BLaER1 (cell line): ENCODE data around the gene CTSK.
"Not testable (repeated sequence)": the region's sequence is repeated elsewhere in the genome, so short reads cannot be mapped to it uniquely, and the experiment has no call there.

Experiments used
- H3K27ac ChIP-seq: shearing (Covaris generic); formaldehyde crosslinking; 2 replicates; pipeline ENCODE4 v1.8.1; 2022
- H3K27me3 ChIP-seq: shearing (Covaris generic); formaldehyde crosslinking; 2 replicates; pipeline ENCODE4 v1.8.1; 2022
- H3K36me3 ChIP-seq: shearing (Covaris generic); formaldehyde crosslinking; 2 replicates; pipeline ENCODE4 v1.8.1; 2022
- H3K4me1 ChIP-seq: shearing (Covaris generic); formaldehyde crosslinking; 2 replicates; pipeline ENCODE4 v1.8.1; 2022
- H3K4me2 ChIP-seq: shearing (Covaris generic); formaldehyde crosslinking; 2 replicates; pipeline ENCODE4 v1.8.1; 2022
- H3K4me3 ChIP-seq: shearing (Covaris generic); formaldehyde crosslinking; 2 replicates; pipeline ENCODE4 v1.8.1; 2022
- H3K9ac ChIP-seq: shearing (Covaris generic); formaldehyde crosslinking; 2 replicates; pipeline ENCODE4 v1.8.1; 2022
- H3K9me3 ChIP-seq: shearing (Covaris generic); formaldehyde crosslinking; 2 replicates; pipeline ENCODE4 v1.8.1; 2022
- H4K20me1 ChIP-seq: shearing (Covaris generic); formaldehyde crosslinking; 2 replicates; pipeline ENCODE4 v1.8.1; 2022
- Cebpa-rat ChIP-seq: shearing (Covaris generic); IDR thresholded peaks from 2 replicates; pipeline ENCODE4 v1.8.1; 2022

Gene CTSK

GRCh38 chr1:150807249-150808023, 624 bp downstream of the CTSK start:
- Histone ChIP-seq H3K27ac (no peak overlapping the region), H3K4me3 (no peak overlapping the region), H3K9ac (no peak overlapping the region), H3K4me1 (0 out of 2 replicates have a peak, but pooled peaks cover 9% of the 10 kb centered on the region), H3K36me3 (peaks cover 21% of the 10 kb centered on the region), H4K20me1 (no peaks in the 10 kb centered on the region), H3K27me3 (no peaks in the 10 kb centered on the region), H3K4me2 (no peak overlapping the region), H3K9me3 (no peaks in the 10 kb centered on the region)
- TF ChIP-seq Cebpa-rat = no peak

DNA sequence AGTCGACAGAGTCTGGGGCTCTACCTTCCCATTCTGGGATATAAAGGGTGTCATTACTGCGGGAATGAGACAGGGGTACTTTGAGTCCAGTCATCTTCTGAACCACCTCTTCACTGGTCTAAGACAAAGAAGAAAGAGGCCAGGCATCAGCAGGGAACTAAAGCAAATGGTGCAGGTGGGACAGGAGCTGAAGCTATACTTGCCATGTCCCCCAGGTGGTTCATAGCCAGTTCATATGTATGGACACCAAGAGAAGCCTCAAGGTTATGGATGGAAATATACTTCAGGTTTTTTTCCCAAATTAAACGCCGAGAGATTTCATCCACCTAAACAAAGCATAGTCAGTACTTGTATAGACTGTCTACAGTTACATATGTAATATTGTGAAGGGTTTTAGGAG, 2.2 kb downstream of the CTSK start:
- H4K20me1 ChIP-seq = no peaks in the 10 kb centered on the region
- TF ChIP-seq Cebpa-rat = no peak
- no peak overlapping the region for H3K4me3 ChIP-seq
- 0 out of 2 replicates have a peak, but pooled peaks cover 9% of the 10 kb centered on the region for H3K4me1 ChIP-seq
- no peaks in the 10 kb centered on the region for H3K27me3 ChIP-seq
- H3K9me3 ChIP-seq = no peaks in the 10 kb centered on the region
- peaks cover 6% of the 10 kb centered on the region for H3K36me3 ChIP-seq
- no peak overlapping the region for H3K9ac ChIP-seq
- no peak overlapping the region for H3K27ac ChIP-seq
- no peak overlapping the region for H3K4me2 ChIP-seq

DNA sequence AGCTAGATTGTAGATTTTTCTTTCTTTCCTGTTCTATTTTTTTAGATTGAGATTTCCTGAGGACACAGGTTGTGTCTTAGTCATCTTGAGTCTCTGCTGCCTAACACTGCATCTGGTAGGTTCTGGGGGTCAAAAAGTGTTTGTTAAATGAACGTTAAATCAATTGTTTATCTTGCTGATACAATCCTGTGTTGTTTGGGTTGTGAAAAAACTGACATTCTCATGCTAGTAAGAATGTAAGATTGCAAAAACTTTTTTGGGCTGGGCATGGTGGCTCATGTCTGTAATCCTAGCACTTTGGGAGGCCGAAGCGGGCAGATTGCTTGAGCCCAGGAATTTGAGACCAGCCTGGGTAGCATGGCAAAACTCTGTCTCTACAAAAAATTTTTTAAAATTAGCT, 3.4 kb downstream of the CTSK start:
- no peak overlapping the region for H3K27ac ChIP-seq
- no peak overlapping the region for H3K4me2 ChIP-seq
- H3K9ac ChIP-seq = no peak overlapping the region
- no peak for TF ChIP-seq Cebpa-rat
- H3K9me3 ChIP-seq = no peaks in the 10 kb centered on the region
- no peaks in the 10 kb centered on the region for H4K20me1 ChIP-seq
- 0 out of 2 replicates have a peak, but pooled peaks cover 9% of the 10 kb centered on the region for H3K4me1 ChIP-seq
- no peak overlapping the region for H3K4me3 ChIP-seq
- H3K27me3 ChIP-seq = no peaks in the 10 kb centered on the region
- H3K36me3 ChIP-seq = peaks cover under 1% of the 10 kb centered on the region; the same call in 1 of the 2 replicates

- no peak overlapping the region for H3K9ac ChIP-seq
- H3K27ac ChIP-seq = no peak overlapping the region
- no peaks in the 10 kb centered on the region for H3K4me1 ChIP-seq
- no peaks in the 10 kb centered on the region for H3K27me3 ChIP-seq
- no peak for TF ChIP-seq Cebpa-rat
- no peak overlapping the region for H3K4me3 ChIP-seq
- no peaks in the 10 kb centered on the region for H3K9me3 ChIP-seq
- H4K20me1 ChIP-seq = no peaks in the 10 kb centered on the region
- peaks cover 32% of the 10 kb centered on the region for H3K36me3 ChIP-seq
- H3K4me2 ChIP-seq = no peak overlapping the region
Observed at GRCh38 chr1:150799089-150799488, 9.0 kb downstream of the CTSK start.

GRCh38 chr1:150798525-150798924, 9.5 kb downstream of the CTSK start:
- H3K4me2 ChIP-seq = no peak overlapping the region
- no peaks in the 10 kb centered on the region for H3K4me1 ChIP-seq
- no peak overlapping the region for H3K9ac ChIP-seq
- no peaks in the 10 kb centered on the region for H3K9me3 ChIP-seq
- H3K36me3 ChIP-seq = peaks cover 32% of the 10 kb centered on the region
- H3K27ac ChIP-seq = no peak overlapping the region
- no peaks in the 10 kb centered on the region for H4K20me1 ChIP-seq
- no peak for TF ChIP-seq Cebpa-rat
- no peak overlapping the region for H3K4me3 ChIP-seq
- H3K27me3 ChIP-seq = no peaks in the 10 kb centered on the region

DNA sequence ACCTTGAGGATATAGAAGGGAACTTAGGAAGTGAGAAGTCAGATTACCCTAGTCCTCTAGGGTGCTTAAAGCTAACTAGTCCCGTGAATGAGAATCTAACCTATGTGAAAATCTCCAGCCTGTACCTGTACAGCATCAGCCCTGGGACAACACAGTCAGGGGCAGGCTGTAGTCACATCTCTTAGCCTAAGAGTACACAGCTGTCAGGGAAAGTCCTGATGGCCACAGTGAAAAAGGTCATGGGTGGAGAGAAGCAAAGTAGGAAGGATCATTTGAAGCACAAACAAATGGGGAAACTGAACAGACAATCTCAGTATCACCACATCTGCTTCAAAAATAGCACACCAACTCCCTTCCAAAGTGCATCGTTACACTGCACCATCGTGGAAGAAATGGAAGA, 11.7 kb downstream of the CTSK start:
- Histone ChIP-seq H3K4me1 (no peaks in the 10 kb centered on the region), H4K20me1 (no peaks in the 10 kb centered on the region)
- TF ChIP-seq Cebpa-rat = no peak

DNA sequence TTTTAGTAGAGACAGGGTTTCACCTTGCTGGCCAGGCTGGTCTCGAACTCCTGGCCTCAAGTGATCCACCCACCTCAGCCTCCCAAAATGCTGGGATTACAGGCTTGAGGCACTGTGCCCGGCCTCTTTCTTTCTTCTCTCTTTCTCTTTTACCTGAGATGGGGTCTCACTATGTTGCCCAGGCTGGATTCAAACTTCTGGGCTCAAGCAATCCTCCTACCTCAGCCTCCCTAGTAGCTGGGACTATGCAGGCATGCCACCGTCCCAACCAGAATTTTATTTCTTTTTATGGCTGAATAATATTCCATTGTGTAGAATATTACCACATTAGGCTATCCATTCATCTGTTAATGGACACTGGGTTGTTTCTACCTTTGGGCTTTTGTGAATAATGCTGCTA, 14.3 kb downstream of the CTSK start:
- H3K4me3 ChIP-seq, H3K9me3 ChIP-seq, H3K27me3 ChIP-seq, H3K4me2 ChIP-seq, H3K4me1 ChIP-seq, H3K9ac ChIP-seq, H4K20me1 ChIP-seq, H3K27ac ChIP-seq: not testable (repeated sequence)
- H3K36me3 ChIP-seq = peaks cover 23% of the 10 kb centered on the region

More for the DNA sequence above, 11.7 kb downstream of the CTSK start:
- Histone ChIP-seq H3K9ac (no peak overlapping the region), H3K4me2 (no peak overlapping the region), H3K27me3 (no peaks in the 10 kb centered on the region), H3K4me3 (no peak overlapping the region), H3K36me3 (peaks cover 32% of the 10 kb centered on the region), H3K9me3 (no peaks in the 10 kb centered on the region), H3K27ac (no peak overlapping the region)

DNA sequence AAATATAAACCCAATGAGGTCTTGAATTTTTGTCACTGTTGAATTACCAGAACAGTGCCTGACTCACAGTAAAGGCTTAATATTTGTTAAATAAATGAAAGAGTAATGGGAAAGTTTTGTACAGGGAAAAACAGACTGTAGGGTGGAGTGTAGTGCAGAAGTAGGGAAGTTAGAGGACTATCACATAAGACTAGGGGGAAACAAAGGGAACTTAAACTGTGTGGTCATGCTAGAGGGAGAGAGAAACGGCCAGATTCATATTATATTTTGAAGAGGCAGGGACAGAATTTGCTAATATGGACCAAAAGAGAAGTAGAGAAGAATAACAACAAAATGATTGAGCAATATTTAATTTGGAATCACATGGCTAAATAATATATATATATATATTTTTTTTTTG, 14.8 kb downstream of the CTSK start:
- no peaks in the 10 kb centered on the region for H3K27me3 ChIP-seq
- no peak overlapping the region for H3K4me2 ChIP-seq
- H3K4me1 ChIP-seq = no peaks in the 10 kb centered on the region; the same call in 1 of the 2 replicates
- TF ChIP-seq Cebpa-rat = no peak
- H3K27ac ChIP-seq = no peak overlapping the region
- no peaks in the 10 kb centered on the region for H4K20me1 ChIP-seq
- no peak overlapping the region for H3K9ac ChIP-seq
- H3K4me3 ChIP-seq = no peak overlapping the region
- H3K36me3 ChIP-seq = peaks cover 19% of the 10 kb centered on the region
- no peaks in the 10 kb centered on the region for H3K9me3 ChIP-seq

DNA sequence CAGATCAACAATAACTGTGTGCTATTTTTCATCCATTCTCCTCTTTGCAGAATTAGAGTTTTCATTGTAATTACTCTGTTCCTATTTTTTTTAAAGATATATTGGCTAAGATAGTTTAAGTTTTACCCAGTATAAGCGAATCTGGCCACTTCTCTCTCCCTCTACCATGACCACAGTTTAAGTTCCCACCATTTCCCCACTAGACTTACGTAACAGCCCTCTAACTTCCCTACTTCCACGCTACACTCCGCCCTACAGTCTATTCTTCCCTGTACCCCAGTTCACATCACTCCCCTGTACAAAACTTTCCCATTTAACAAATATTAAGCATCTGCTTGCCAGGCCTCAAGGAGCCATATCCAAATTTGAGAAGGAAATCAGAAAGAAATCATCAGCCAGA, 16.5 kb downstream of the CTSK start:
- Histone ChIP-seq H3K36me3 (0 out of 2 replicates have a peak, but pooled peaks cover 9% of the 10 kb centered on the region), H4K20me1 (no peaks in the 10 kb centered on the region), H3K4me2 (no peak overlapping the region), H3K4me3 (no peak overlapping the region), H3K4me1 (no peaks in the 10 kb centered on the region; the same call in 1 of the 2 replicates), H3K27ac (no peak overlapping the region), H3K9me3 (no peaks in the 10 kb centered on the region), H3K27me3 (no peaks in the 10 kb centered on the region), H3K9ac (no peak overlapping the region)
- no peak for TF ChIP-seq Cebpa-rat

GRCh38 chr1:150789396-150789795, 18.7 kb downstream of the CTSK start:
- no peak overlapping the region for H3K9ac ChIP-seq
- no peaks in the 10 kb centered on the region for H4K20me1 ChIP-seq
- no peak overlapping the region for H3K4me3 ChIP-seq
- no peak for TF ChIP-seq Cebpa-rat
- H3K27ac ChIP-seq = no peak overlapping the region
- H3K4me2 ChIP-seq = no peak overlapping the region
- no peaks in the 10 kb centered on the region; the same call in 1 of the 2 replicates for H3K4me1 ChIP-seq
- no peaks in the 10 kb centered on the region for H3K9me3 ChIP-seq
- H3K27me3 ChIP-seq = no peaks in the 10 kb centered on the region
- H3K36me3 ChIP-seq = no peaks in the 10 kb centered on the region

DNA sequence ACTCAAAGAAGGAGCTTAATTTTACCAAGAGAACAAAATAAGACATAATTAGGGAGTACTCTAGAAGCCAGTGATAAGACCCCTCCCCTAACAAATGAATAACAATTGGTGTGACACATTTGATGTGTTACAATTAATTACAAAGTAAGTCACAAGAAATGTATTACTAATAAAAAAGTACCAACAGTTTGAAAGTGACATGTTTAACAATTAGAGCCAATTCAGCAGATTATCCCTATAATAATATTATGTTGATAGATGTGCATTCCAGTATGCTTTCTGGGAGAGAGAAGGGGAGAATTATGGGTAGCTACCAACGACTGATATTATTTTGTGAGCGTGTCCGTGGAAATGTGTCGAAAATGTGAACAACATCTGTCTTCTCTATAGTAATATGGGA, 19.1 kb downstream of the CTSK start:
- H3K4me1 ChIP-seq = no peaks in the 10 kb centered on the region; the same call in 1 of the 2 replicates

More for the DNA sequence above, 19.1 kb downstream of the CTSK start:
- no peak overlapping the region for H3K4me3 ChIP-seq
- H3K4me2 ChIP-seq = no peak overlapping the region
- TF ChIP-seq Cebpa-rat = no peak
- H4K20me1 ChIP-seq = no peaks in the 10 kb centered on the region
- H3K36me3 ChIP-seq = no peaks in the 10 kb centered on the region
- H3K27ac ChIP-seq = no peak overlapping the region
- no peak overlapping the region for H3K9ac ChIP-seq
- no peaks in the 10 kb centered on the region for H3K27me3 ChIP-seq
- no peaks in the 10 kb centered on the region for H3K9me3 ChIP-seq
